ENCODE data around the gene FUS.

FUS gene

DNA sequence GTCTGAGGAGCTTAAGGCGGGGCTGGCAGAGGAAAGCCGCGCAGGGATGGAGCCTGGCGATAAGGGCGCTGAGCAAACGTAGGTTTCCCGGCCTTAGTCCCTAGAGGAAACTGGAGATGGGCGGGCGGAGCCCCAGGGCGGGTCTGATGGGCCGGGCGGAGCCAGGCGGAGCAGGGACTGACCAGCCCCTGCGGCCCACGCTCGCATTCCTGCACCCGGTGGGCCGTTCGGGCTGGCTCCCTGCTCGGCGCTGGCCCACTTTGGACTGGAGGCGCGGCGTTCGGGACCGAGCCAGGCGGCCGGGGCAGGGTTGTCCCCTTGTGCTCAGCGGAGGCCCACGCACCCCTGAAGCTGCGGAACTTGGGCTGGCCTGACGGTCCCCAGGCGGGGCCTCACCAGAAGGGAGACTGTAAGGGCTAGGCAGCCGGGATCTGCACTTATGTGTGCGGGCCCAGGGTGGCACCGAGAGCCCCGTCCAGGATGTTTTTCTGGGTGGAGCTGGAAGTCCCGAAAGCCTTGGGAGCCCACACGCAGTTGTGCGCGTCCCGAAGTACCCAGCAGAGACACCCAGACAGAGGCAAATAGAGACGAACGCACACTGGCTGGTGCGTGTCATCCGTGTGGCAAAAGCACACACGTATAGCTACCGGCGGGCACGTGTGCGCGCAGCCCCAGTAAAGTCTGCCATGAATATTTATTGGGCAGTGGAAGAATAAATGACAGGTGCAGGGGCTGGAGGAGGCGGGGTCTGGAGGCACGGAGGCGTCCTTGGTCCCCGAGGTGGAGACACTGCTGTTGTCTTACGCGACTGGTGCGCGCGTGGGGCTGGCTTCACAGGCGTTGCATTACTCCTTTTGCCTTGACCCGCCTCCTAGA, 35.6 kb downstream of the FUS start (continued):
- TF ChIP-seq, protein P1, sequence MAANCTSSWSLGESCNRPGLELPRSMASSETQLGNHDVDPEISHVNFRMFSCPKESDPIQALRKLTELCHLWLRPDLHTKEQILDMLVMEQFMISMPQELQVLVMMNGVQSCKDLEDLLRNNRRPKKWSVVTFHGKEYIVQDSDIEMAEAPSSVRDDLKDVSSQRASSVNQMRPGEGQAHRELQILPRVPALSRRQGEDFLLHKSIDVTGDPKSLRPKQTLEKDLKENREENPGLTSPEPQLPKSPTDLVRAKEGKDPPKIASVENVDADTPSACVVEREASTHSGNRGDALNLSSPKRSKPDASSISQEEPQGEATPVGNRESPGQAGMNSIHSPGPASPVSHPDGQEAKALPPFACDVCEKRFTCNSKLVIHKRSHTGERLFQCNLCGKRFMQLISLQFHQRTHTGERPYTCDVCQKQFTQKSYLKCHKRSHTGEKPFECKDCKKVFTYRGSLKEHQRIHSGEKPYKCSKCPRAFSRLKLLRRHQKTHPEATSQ (tag by site-specific recombination; IDR thresholded peaks at IDR 0.05) = no peak; the same call in 1 of the 2 replicates
- no peak for TF ChIP-seq ZNF530 (tag by site-specific recombination; IDR thresholded peaks at IDR 0.05; ENCODE audit: low read depth)
- TF ChIP-seq REST (tag by site-specific recombination; IDR thresholded peaks at IDR 0.05) = no peak
- TF ChIP-seq ZNF211 (tag by site-specific recombination; IDR thresholded peaks at IDR 0.05; ENCODE audit: low read depth) = no peak
- no peak for TF ChIP-seq ZBTB44 (tag by site-specific recombination; IDR thresholded peaks at IDR 0.05)
- TF ChIP-seq ZBTB20 (tag by site-specific recombination; IDR thresholded peaks at IDR 0.05) = peak; percentile 66; the same call in 1 of the 2 replicates
- TF ChIP-seq SETDB1 (IDR thresholded peaks at IDR 0.05; ENCODE audit: insufficient read length, low read length) = no peak
- no peak for TF ChIP-seq ZNF416 (tag by site-specific recombination; IDR thresholded peaks at IDR 0.05)
- no peak for TF ChIP-seq ZNF341 (tag by site-specific recombination; IDR thresholded peaks at IDR 0.05; ENCODE audit: low read depth)
- TF ChIP-seq KLF9 (tag by site-specific recombination; IDR thresholded peaks at IDR 0.05; ENCODE audit: low read depth) = peak; percentile 29; the same call in 1 of the 2 replicates
- TF ChIP-seq ZNF223 (tag by site-specific recombination; IDR thresholded peaks at IDR 0.05) = no peak
- TF ChIP-seq ZNF791 (tag by site-specific recombination; IDR thresholded peaks at IDR 0.05) = no peak
- TF ChIP-seq ZNF785 (tag by site-specific recombination; IDR thresholded peaks at IDR 0.05) = no peak
- TF ChIP-seq HOXD13 (CRISPR knock-in tag; IDR thresholded peaks at IDR 0.05; ENCODE audit: borderline replicate concordance) = no peak
- 0 out of 2 replicates have a peak, but pooled peaks have one; percentile 25 for TF ChIP-seq ZNF324 (tag by site-specific recombination; IDR thresholded peaks at IDR 0.05)
- TF ChIP-seq ZNF311 (tag by site-specific recombination; IDR thresholded peaks at IDR 0.05; ENCODE audit: borderline replicate concordance) = no peak
- no peak for TF ChIP-seq RBAK (tag by site-specific recombination; IDR thresholded peaks at IDR 0.05)
- no peak for TF ChIP-seq ZNF510 (tag by site-specific recombination; IDR thresholded peaks at IDR 0.05; ENCODE audit: insufficient replicate concordance)
- TF ChIP-seq ZBTB17 (tag by site-specific recombination; IDR thresholded peaks at IDR 0.05) = peak; percentile 95
- peak; percentile 65; the same call in 1 of the 2 replicates for TF ChIP-seq ZNF423 (tag by site-specific recombination; IDR thresholded peaks at IDR 0.05)
- TF ChIP-seq ZNF157 (tag by site-specific recombination; IDR thresholded peaks at IDR 0.05) = no peak
- TF ChIP-seq ZNF747 (tag by site-specific recombination; IDR thresholded peaks at IDR 0.05) = no peak
- peak; percentile 80 for TF ChIP-seq SP2 (tag by site-specific recombination; IDR thresholded peaks at IDR 0.05)
- TF ChIP-seq ZNF843 (tag by site-specific recombination; IDR thresholded peaks at IDR 0.05) = no peak; the same call in 1 of the 2 replicates
- 0 out of 2 replicates have a peak, but pooled peaks have one; percentile 20 for TF ChIP-seq WT1 (tag by site-specific recombination; IDR thresholded peaks at IDR 0.05)
- TF ChIP-seq ZNF626 (tag by site-specific recombination; IDR thresholded peaks at IDR 0.05) = no peak
- peak; percentile 77 for TF ChIP-seq ZNF335 (tag by site-specific recombination; conservative IDR thresholded peaks at IDR 0.05)
- TF ChIP-seq ZFP37 (tag by site-specific recombination; IDR thresholded peaks at IDR 0.05) = no peak
- TF ChIP-seq ZNF544 (tag by site-specific recombination; IDR thresholded peaks at IDR 0.05) = no peak
- no peak for TF ChIP-seq ZNF585B (tag by site-specific recombination; IDR thresholded peaks at IDR 0.05)
- TF ChIP-seq, protein P2, sequence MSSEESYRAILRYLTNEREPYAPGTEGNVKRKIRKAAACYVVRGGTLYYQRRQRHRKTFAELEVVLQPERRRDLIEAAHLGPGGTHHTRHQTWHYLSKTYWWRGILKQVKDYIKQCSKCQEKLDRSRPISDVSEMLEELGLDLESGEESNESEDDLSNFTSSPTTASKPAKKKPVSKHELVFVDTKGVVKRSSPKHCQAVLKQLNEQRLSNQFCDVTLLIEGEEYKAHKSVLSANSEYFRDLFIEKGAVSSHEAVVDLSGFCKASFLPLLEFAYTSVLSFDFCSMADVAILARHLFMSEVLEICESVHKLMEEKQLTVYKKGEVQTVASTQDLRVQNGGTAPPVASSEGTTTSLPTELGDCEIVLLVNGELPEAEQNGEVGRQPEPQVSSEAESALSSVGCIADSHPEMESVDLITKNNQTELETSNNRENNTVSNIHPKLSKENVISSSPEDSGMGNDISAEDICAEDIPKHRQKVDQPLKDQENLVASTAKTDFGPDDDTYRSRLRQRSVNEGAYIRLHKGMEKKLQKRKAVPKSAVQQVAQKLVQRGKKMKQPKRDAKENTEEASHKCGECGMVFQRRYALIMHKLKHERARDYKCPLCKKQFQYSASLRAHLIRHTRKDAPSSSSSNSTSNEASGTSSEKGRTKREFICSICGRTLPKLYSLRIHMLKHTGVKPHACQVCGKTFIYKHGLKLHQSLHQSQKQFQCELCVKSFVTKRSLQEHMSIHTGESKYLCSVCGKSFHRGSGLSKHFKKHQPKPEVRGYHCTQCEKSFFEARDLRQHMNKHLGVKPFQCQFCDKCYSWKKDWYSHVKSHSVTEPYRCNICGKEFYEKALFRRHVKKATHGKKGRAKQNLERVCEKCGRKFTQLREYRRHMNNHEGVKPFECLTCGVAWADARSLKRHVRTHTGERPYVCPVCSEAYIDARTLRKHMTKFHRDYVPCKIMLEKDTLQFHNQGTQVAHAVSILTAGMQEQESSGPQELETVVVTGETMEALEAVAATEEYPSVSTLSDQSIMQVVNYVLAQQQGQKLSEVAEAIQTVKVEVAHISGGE (tag by site-specific recombination; conservative IDR thresholded peaks at IDR 0.05; ENCODE audit: low read depth) = no peak

Data from HEK293 (cell line).